Stimulated activated effector memory CD8-positive, alpha-beta T cell treated with anti-CD3 and anti-CD28 coated beads, Interleukin-12 subunit alpha, Interleukin-12 subunit beta, amount 100 ng/mL, for 72 hours (primary cell): ENCODE results near the gene TPM4.

Experiments used
- ATAC-seq: fragments of 150-1000 bp; cut with Tn5 transposase; 2 replicates; pipeline ENCODE4 v1.10.0; 2021
- DNase-seq, 2 donors: peaks; one replicate each; pipeline ENCODE4 v3.0.0; 2021 to 2022; ENCODE audit warnings: low spot score in 2 of 2
- H3K27ac Mint-ChIP-seq: one replicate; pipeline ENCODE4 v1.8.0; 2022; ENCODE audit warnings: mild to moderate bottlenecking, mixed read lengths
- H3K36me3 Mint-ChIP-seq: one replicate; pipeline ENCODE4 v1.8.0; 2022; ENCODE audit warnings: mild to moderate bottlenecking, mixed read lengths
- H3K4me1 Mint-ChIP-seq: one replicate; pipeline ENCODE4 v1.8.0; 2022; ENCODE audit warnings: mixed read lengths
- H3K4me3 Mint-ChIP-seq: one replicate; pipeline ENCODE4 v1.8.0; 2022; ENCODE audit warnings: mild to moderate bottlenecking, mixed read lengths
- H3K9me3 Mint-ChIP-seq: one replicate; pipeline ENCODE4 v1.8.0; 2022; ENCODE audit warnings: mixed read lengths

TPM4 gene

DNA sequence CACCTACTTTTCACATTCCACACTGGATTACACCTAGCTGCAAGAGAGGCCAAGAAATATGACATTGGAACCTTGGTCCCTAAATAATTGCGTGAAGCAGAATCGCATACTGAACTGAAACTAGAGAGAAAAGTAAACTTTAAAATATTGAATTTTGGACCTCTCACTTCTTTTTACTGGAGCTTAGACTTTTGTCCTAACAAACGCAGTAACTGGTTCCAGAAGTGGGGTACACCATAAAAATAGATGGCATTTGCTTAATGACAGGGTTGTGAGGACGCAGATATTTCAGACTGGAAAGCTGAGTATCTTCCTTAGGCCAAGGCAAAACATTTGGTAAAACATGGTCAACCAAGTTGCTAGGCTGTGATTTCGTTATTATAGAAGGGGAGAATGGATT, 19.2 kb upstream of the TPM4 start:
- Mint-ChIP-seq H3K4me1 (peaks cover 11% of the 10 kb centered on the region), H3K9me3 (no peaks in the 10 kb centered on the region), H3K27ac (no peak overlapping the region), H3K4me3 (no peak overlapping the region), H3K36me3 (no peaks in the 10 kb centered on the region)
- DNase-seq (no peak), ATAC-seq (no peak)

- ATAC-seq = no peak
- no peaks in the 10 kb centered on the region for H3K9me3 Mint-ChIP-seq
- no peak for DNase-seq
- no peak overlapping the region for H3K4me3 Mint-ChIP-seq
- no peaks in the 10 kb centered on the region for H3K36me3 Mint-ChIP-seq
- H3K27ac Mint-ChIP-seq = no peak overlapping the region
- H3K4me1 Mint-ChIP-seq = peaks cover 28% of the 10 kb centered on the region
These were observed 16.0 kb upstream of the TPM4 start for GRCh38 chr19:16060294-16060693.

DNA sequence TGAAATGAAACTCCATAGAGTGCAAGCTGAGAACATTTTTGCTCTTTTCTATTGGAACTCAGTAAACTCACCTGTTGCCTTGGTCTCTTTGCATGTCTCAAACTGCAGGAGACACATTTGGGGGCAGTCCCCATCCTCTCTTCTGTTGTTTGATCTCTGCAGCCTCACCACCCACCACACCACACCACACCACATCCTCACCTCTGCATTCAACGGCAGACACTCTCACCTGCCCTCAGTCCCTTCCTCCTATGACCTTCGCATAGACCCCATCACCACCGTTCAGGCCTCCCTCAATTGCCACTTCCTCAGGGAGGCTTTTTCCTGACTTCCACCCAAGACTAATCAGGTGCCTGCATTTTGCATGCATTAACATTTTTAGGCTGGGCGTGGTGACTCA, 14.4 kb upstream of the TPM4 start:
- Mint-ChIP-seq H3K27ac (no peak overlapping the region), H3K36me3 (no peaks in the 10 kb centered on the region), H3K4me3 (no peak overlapping the region), H3K9me3 (no peaks in the 10 kb centered on the region), H3K4me1 (peaks cover 35% of the 10 kb centered on the region)
- ATAC-seq (peak; percentile 63), DNase-seq (no peak)

DNA sequence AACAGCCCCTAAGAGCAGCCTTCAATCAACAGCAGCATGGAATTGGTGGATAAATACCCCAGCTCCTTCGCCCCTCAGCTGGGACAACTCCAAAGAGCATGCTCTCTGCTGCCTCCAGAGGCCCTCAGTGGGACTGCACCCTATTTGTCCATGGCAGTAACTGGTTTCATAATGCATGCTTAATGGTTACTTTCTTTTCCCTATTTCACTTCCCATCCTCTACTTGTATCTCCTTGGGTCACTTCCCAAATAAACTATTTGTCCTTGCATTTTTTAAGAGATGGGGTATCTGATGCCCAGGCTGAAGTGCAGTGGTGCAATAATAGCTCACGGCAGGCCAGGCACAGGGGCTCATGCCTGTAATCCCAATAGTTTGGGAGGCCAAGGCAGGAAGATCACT, 13.5 kb upstream of the TPM4 start:
- DNase-seq (peak; percentile 61 to 85), ATAC-seq (peak; percentile 23)
- Mint-ChIP-seq H3K4me1 (peaks cover 35% of the 10 kb centered on the region), H3K27ac (peak overlapping the region; percentile 87), H3K36me3 (no peaks in the 10 kb centered on the region), H3K4me3 (no peak overlapping the region), H3K9me3 (no peaks in the 10 kb centered on the region)

- Mint-ChIP-seq H3K36me3 (no peaks in the 10 kb centered on the region), H3K27ac (no peak overlapping the region), H3K9me3 (no peaks in the 10 kb centered on the region), H3K4me3 (no peak overlapping the region), H3K4me1 (peaks cover 30% of the 10 kb centered on the region)
- DNase-seq (no peak), ATAC-seq (no peak)
These were observed 11.9 kb upstream of the TPM4 start for GRCh38 chr19:16064209-16064889.

GRCh38 chr19:16066611-16067104, 9.6 kb upstream of the TPM4 start:
- DNase-seq (no peak), ATAC-seq (no peak)
- Mint-ChIP-seq H3K9me3 (no peaks in the 10 kb centered on the region), H3K27ac (peak overlapping the region; percentile 80), H3K4me3 (no peak overlapping the region), H3K36me3 (no peaks in the 10 kb centered on the region), H3K4me1 (peaks cover 28% of the 10 kb centered on the region)

DNA sequence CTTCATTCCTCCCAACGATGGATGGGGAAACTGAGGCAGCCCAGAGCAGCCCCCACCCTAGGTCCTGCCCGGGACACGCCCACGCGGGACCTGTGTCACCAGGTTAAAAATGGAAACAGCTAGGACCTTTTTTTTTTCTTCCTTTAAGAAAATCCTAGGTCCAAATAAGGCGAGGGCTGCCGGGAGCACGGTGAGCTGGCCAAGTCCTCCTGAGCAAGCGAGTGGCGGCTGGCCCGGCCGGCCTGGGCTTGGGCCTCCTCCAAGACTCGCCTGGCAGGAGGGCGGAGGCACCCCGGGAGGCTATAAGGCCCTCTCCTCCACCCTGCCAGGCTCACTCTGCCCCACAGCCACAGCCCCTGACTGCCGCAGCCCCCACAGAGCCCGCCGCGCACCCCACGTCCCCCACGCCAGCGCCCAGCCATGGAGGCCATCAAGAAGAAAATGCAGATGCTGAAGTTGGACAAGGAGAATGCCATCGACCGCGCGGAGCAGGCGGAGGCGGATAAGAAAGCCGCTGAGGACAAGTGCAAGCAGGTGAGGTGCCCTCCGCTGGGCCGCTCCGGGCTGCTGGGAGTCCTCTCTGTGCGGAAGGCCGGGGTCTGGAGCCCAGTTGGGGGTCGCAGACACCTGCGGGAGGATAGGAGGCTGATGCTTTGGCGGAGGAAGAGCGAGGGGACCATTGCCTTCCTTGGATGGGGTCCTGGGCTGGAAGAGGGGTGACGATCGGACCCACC, 8.9 kb upstream of the TPM4 start:
- ATAC-seq (no peak), DNase-seq (no peak)
- Mint-ChIP-seq H3K27ac (no peak overlapping the region), H3K4me1 (peaks cover 21% of the 10 kb centered on the region), H3K9me3 (no peaks in the 10 kb centered on the region), H3K4me3 (no peak overlapping the region), H3K36me3 (no peaks in the 10 kb centered on the region)

- no peak overlapping the region for H3K27ac Mint-ChIP-seq
- DNase-seq = no peak
- H3K4me3 Mint-ChIP-seq = no peak overlapping the region
- H3K36me3 Mint-ChIP-seq = no peaks in the 10 kb centered on the region
- no peak for ATAC-seq
- H3K4me1 Mint-ChIP-seq = peaks cover 14% of the 10 kb centered on the region
- H3K9me3 Mint-ChIP-seq = no peaks in the 10 kb centered on the region
These were observed 7.5 kb upstream of the TPM4 start for GRCh38 chr19:16068696-16069259.

DNA sequence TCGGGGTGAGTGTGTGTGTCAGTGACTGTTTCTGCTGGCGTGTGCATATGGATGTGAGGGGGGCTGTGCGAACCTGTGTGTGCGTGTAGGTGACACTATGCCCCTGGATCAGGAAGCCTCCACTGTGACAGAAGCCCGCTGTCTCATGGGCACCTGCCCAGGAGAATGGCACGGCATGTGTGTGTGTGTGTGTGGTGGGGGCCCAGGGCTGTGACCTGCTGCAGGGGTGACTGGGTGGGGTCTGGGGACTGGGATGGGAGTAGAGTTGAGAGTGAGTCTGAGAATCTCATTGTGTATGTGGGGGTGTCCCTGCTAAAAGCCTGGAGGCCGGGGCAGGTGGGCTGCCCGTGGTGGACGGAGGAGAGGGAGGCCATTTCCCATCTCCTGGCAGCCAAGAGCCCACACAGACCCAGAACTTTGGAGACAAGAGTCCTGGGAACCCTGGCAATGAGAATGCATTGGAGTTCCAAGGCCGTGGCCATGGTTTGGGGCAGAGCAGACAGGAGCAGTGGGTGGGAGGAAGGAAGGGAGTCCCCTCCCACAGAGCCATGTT, 6.4 kb upstream of the TPM4 start:
- Mint-ChIP-seq H3K9me3 (no peaks in the 10 kb centered on the region), H3K36me3 (peaks cover 3% of the 10 kb centered on the region), H3K4me3 (no peak overlapping the region), H3K4me1 (peaks cover 25% of the 10 kb centered on the region), H3K27ac (no peak overlapping the region)
- peak; percentile 22 for ATAC-seq
- no peak for DNase-seq

- peaks cover 9% of the 10 kb centered on the region for H3K36me3 Mint-ChIP-seq
- no peak overlapping the region for H3K27ac Mint-ChIP-seq
- ATAC-seq (peak; percentile 98), DNase-seq (peak; percentile 58 to 87)
- no peak overlapping the region for H3K4me3 Mint-ChIP-seq
- H3K4me1 Mint-ChIP-seq = peaks cover 31% of the 10 kb centered on the region
- no peaks in the 10 kb centered on the region for H3K9me3 Mint-ChIP-seq
These were observed 5.8 kb upstream of the TPM4 start for GRCh38 chr19:16070366-16070990.

DNA sequence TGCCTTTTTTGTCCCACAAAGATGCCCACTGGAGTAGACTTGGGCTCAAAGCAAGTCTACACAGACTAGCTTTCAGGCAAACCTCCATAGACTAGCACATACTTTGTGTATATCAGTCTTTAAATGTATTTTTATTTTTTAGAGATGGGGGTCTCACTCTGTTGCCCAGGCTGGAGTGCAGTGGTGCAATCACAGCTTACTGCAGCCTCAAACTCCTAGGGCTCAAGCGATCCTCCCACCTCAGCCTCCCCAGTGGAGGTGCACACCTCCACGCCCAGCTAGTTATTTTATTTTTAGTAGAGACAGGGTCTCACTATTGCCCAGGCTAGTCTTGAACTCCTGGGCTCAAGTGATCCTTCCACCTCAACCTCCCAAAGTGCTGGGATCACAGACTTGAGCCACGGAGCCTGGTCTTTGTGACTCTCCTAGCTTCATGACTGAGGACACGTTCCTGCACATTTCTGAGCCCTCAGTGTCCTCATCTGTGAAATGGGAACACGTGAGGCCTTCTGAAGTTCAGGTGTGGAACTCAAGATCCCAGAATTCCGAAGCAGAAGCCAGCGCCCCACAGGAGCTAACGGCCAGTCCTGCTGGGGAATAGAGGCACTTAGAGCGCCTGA, 5.1 kb upstream of the TPM4 start:
- ATAC-seq (no peak), DNase-seq (no peak)
- Mint-ChIP-seq H3K4me3 (no peak overlapping the region), H3K9me3 (no peaks in the 10 kb centered on the region), H3K36me3 (peaks cover 15% of the 10 kb centered on the region), H3K4me1 (peaks cover 34% of the 10 kb centered on the region), H3K27ac (peak overlapping the region; percentile 70)

- Mint-ChIP-seq H3K27ac (peak overlapping the region; percentile 98), H3K4me1 (peaks cover 35% of the 10 kb centered on the region), H3K9me3 (no peaks in the 10 kb centered on the region), H3K4me3 (peak overlapping the region; percentile 97), H3K36me3 (peaks cover 30% of the 10 kb centered on the region)
- no peak for DNase-seq
- ATAC-seq = no peak
These were observed 2.8 kb upstream of the TPM4 start for GRCh38 chr19:16073481-16073880.

- Mint-ChIP-seq H3K4me3 (peak overlapping the region; percentile 97), H3K4me1 (peaks cover 38% of the 10 kb centered on the region), H3K36me3 (peaks cover 35% of the 10 kb centered on the region), H3K27ac (peak overlapping the region; percentile 98), H3K9me3 (no peaks in the 10 kb centered on the region)
- DNase-seq (no peak), ATAC-seq (no peak)
These were observed 2.3 kb upstream of the TPM4 start for GRCh38 chr19:16073988-16074387.

DNA sequence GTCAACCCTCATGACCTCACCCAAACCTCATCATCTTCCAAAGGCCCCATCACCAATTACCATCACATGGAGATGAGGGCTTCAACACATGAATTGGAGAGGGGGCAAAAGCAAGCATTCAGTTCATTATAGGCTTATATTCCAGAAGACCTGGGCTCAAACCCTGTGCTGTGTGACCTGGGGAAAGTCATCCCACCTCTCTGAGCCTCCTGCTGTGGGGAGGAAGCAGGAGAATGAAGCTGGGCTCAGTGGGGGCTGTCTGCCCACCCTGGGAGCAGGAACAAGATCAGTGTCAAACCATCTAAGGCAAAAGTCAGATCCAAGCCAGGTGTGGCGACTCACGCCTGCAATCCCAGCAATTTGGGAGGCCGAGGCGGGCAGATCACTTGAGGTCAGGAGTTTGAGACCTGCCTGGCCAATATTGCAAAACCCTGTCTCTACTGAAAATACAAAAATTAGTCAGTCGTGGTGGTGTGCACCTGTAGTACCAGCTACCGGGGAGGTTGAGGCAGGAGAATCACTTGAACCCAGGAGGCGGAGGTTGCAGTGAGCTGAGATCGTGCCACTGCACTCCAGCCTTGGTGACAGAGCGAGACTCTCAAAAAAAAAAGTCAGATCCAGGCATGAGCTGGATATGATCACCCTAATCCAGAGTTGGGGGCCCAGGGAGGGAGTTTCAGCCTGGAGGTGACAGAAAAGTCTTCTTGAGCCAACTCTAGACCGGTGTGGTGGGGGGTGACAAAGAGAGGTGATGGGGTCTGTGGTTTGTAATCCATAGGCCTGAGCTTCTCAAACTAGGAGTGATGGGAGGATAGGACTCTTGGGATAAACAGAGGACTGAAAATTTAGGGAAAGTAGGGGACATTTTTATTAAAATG, 1.6 kb upstream of the TPM4 start:
- ATAC-seq = no peak
- no peak for DNase-seq
- H3K4me3 Mint-ChIP-seq = peak overlapping the region; percentile 97
- no peaks in the 10 kb centered on the region for H3K9me3 Mint-ChIP-seq
- peak overlapping the region; percentile 98 for H3K27ac Mint-ChIP-seq
- peaks cover 43% of the 10 kb centered on the region for H3K36me3 Mint-ChIP-seq
- H3K4me1 Mint-ChIP-seq = peaks cover 44% of the 10 kb centered on the region
